Fibroblast of skin of scalp (primary cell): ENCODE measurements around the gene SOD1. TPM values are rescaled to one million over a fixed set of nuclear protein-coding genes. Genes with fewer than 3 reads are reported as not detected.
"Not testable (repeated sequence)": the region's sequence is repeated elsewhere in the genome, so short reads cannot be mapped to it uniquely, and the experiment has no call there.

ENCODE experiments used
- DNase-seq: peaks from one replicate; pipeline ENCODE4 v3.0.0-alpha.2; 2013
- polyA plus RNA-seq, 2 experiments: library from polyadenylated mRNA; unstranded; fragments of 120-200 nt; gene quantifications; one replicate each; pipeline ENCODE4 v1.2.1, GENCODE V29; 2013; ENCODE audit not compliant: insufficient read length in 2 of 2

Gene SOD1
- 196 TPM for polyA plus RNA-seq (2013, experiment 1 of 2; ENCODE audit: insufficient read length)
- 182 TPM for polyA plus RNA-seq (2013, experiment 2 of 2; ENCODE audit: insufficient read length)

GRCh38 chr21:31659536-31660258 lies at the start of gene SOD1:
TSS of gene SOD1 (plus strand) at chr21:31659693. CDS start at chr21:31659770, 77 bp downstream.
- DNase-seq, result peak; percentile 94

GRCh38 chr21:31611445-31611844 lies 48.0 kb upstream of the SOD1 start:
- DNase-seq, result no peak

DNA sequence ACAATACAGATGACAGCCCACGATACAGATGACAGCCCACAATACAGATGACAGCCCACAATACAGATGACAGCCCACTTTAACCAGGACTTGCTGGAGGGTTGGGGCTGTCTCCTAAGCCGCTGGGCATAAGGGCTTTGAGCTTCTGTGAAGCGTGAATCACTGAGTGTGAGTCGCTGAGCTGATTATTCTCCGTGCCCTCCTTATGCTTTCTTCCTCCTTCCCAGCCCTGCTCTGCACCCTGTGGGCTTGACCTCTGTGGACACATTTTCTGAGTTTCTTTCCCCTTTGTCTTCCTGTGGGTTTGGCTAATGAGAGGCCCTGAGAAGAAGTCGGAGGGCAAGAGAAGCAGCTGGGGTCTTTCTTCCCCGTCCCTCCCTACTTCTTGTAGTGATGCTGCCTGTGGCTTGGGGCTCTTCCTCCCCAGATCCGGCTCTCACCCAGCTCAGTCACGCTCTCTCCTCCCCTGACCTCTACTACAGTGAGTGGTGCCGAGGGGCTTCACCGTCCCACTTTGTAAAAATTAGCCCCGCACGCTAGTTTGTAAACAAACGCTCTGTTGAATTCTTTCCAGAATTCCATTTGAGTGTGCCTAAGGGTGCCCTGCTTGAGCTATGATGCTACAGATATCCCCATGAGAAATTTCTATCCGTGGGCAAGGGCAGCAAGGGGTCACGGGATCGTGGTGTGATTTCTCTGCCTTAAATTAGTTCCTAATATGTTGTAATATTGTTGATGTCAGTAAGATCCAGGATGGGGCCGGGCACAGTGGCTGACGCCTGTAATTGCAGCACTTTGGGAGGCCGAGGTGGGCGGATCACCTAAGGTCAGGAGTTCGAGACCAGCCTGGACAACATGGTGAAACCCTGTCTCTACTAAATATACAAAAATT lies 46.4 kb upstream of the SOD1 start:
- DNase-seq, result peak; percentile 24

GRCh38 chr21:31614705-31615104 lies 44.8 kb upstream of the SOD1 start:
- DNase-seq, result no peak

DNA sequence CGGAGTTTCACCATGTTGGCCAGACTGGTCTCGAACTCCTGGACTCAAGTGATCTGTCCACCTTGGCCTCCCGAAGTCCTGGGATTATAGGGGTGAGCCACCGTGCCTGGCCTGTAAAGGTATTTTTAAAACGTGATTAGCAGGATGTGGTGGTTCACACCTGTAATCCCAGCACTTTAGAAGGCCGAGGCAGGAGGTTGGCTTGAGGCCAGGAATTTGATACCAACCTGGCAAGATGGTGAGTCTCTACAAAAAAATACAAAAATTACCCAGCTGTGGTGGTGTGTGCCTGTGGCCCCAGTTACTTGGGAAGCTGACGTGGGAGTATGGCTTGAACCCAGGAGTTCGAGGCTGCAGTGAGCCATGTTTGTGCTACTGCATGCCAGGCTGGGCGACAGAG lies 43.3 kb upstream of the SOD1 start:
- DNase-seq, result no peak

GRCh38 chr21:31618696-31619430 lies 40.6 kb upstream of the SOD1 start:
- DNase-seq, result no peak

DNA sequence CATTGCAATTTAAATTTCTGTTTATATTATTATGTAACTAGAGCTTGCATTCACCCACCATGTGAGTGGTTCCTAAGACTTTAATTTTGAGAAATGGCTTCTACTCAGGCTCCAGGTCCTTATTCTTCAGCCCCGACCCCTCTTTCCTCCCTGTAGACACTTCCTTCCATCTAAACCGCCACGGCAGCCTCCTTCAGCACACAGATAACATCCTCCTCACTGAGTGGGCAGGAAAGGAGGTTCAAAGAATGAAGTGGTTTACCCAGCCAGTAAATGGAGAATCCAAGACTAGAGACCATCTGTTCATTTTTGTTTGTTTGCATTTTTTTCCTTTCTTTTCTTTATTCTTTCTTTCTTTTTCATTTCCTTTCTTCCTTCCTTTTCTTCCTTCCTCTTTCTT lies 37.1 kb upstream of the SOD1 start:
- DNase-seq, result no peak

DNA sequence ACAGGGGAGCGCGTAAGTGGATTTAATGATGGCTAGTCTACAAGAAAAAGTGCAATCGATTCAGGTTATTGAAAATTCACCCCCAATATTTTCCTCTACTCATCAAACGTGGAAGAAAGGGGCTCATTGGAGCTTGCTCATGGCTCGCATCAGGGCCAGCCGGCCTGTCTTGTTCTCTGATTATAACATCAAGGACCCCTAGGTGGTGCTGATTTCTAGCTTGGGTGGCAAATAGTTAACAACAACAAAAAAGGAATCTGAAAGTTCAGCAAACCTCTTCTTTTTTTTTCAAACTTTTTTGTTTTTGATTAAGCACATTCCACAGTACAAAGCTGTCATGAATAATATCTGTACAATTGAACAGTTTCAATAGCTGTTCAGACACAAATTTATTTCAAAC lies 35.8 kb upstream of the SOD1 start:
- peak; percentile 31 for DNase-seq

GRCh38 chr21:31624181-31624580 lies 35.3 kb upstream of the SOD1 start:
- no peak for DNase-seq

- no peak for DNase-seq
Observed at GRCh38 chr21:31624961-31625491, 34.5 kb upstream of the SOD1 start.

DNA sequence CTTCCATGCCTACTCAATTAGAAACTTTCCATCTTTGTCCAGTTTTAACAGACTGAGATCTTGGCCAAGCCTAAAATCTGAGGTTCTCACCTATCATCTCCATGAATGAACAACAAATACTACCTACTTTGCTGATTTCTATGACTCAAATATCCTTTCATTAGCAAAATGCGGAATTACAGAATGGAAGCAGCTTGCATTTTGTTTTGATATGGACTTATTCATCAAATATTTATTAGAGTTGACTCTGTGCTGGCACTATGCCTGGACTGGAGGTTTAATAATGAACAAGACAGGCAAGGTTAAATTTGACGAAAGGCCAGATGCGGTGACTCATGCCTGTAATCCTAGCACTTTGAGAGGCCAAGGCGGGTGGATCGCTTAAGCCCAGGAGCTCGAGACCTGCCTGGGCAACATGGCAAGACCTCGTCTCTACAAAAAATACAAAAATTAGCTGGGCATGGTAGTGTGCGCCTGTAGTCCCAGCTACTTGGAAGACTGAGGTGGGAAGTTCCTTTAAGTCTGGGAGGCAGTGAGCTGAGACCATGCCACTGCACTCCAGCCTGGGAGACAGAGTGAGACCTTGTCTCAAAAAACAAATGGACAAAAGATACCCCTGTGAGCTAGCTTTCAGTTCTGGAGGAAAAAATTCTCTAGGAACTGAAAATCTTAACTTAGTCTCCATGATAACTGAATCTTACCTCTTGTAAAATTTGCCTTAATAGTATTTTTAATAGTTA lies 29.4 kb upstream of the SOD1 start:
- DNase-seq, result peak; percentile 92

DNA sequence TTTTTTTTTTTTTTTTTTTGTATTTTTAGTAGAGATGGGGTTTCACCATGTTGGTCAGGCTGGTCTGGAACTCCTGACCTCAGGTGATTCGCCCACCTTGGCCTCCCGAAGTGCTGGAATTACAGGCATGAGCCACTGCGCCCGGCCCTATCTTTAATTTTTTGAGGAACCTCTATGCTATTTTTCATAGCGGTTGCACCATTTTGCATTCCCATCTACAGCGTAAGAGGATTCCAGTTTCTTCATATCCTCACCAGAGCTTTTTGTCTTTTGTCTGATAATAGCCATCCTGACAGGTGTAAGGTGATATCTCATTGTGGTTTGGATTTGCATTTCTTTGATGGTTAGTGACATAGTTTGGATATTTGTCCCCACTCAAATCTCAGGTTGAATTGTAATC lies 27.6 kb upstream of the SOD1 start:
- not testable (repeated sequence) for DNase-seq

GRCh38 chr21:31634993-31635392 lies 24.5 kb upstream of the SOD1 start:
- no peak for DNase-seq

DNA sequence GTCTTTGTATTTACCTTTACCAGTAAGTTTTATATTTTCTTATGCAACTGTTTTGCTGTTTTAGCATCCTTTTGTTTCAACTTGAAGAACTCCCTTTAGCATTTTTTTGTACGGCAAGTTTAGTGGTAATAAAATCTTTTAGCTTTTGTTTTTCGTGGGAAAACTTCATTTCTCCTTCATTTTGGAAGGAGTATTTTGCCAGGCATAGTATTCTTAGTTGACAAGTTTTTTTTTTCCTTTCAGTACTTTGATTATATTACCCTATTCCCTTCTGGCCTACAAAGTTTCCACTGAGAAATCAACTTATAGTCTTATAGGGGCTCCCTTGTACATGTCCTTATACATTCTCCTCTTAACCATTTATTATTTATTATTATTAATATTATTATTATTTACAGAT lies 22.6 kb upstream of the SOD1 start:
- no peak for DNase-seq

DNA sequence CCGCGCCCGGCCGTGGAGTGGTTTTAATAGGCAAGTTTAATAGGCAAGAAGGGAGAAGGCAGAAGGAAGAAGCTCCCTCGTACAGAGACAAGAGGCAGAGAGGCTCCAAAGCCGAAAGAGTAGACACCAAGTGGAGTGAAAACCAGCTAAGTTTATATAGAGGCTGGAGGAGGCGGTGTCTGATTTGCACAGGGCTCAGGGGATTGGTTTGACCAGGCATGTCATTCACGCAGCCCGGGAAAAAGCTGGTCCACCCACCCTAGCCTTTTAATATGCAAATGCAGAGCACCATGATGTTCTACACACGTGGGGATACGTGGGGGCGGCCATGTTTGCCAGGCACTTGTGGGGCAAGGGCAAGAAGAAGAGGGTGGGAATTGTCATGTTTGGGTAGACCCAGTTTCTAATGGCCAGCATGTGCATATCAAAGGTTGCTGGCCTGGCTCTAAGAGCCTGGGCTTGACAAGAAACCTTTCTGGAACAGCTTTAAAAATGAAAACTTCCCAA lies 18.0 kb upstream of the SOD1 start:
- DNase-seq, result no peak

DNA sequence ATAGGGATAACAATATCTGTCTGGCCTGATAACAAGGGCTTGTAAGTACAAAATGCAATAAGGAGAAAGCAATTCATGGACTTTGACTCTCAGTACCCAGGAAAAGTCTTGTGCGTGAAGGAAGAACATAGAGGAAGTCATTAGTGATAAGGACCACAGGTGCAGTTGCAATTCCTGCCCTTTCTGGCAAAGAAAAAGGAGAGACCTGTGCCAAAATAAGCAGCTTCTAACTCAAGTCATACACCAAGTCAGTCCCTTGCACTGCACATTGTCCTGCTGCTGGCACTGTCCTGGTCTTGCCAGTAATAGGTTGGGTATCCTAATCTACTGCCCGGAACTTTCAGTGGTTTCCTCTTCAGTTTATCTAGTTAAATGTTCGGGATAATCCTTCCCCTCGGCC lies 14.8 kb upstream of the SOD1 start:
- DNase-seq, result no peak

GRCh38 chr21:31647650-31648049 lies 11.8 kb upstream of the SOD1 start:
- no peak for DNase-seq

- no peak for DNase-seq
Observed at GRCh38 chr21:31650930-31651329, 8.6 kb upstream of the SOD1 start.

DNA sequence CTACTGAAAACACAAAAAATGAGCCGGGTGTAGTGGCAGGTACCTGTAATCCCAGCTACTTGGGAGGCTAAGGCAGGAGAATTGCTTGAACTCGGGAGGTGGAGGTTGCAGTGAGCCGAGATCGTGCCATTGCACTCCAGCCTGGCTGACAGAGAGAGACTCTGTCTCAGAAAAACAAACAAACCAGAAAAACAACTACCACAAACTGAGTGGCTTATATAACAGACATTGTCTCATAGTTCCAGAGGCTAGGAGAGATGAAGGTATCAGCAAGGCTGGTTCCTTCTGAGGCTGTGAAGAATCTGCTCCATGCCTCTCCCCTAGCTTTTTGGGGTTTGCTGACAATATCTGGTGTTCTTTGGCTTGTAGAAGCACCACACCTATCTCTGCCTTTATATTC lies 8.0 kb upstream of the SOD1 start:
- not testable (repeated sequence) for DNase-seq

DNA sequence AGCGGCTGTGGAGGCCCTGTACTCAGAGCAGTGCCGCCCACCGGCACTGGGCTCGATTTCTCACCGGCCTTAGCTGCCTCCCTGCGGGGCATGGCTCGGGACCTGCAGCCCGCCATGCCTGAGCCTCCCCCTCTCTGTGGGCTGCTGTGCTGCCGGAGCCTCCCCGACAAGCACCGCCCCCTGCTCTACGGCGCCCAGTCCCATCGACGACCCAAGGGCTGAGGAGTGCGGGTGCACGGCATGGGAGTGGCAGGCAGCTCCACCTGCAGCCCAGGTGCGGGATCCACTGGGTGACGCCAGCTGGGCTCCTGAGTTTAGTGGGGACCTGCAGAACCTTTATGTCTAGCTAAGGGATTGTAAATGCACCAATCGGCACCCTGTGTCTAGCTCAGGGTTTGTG lies 5.2 kb upstream of the SOD1 start:
- DNase-seq, result no peak

- DNase-seq, result not testable (repeated sequence)
Observed at GRCh38 chr21:31654821-31655580, 4.5 kb upstream of the SOD1 start.
